H9 (cell line): Measurements from ENCODE around the gene LTB4R. TPM values are rescaled to one million over a fixed set of nuclear protein-coding genes. Genes with fewer than 3 reads are reported as not detected.

Source experiments
- DNase-seq: peaks from one replicate; pipeline ENCODE4 v3.0.0-alpha.2; 2017
- H2AFZ ChIP-seq: one replicate; pipeline ENCODE4 v1.6.1; 2013; ENCODE audit warnings: mild to moderate bottlenecking, low read length, control low read depth, moderate library complexity
- H2AK5ac ChIP-seq: 2 replicates; pipeline ENCODE4 v1.6.1; 2013; ENCODE audit warnings: low read length, control low read depth, mixed read lengths; ENCODE audit not compliant: insufficient read length
- H2BK120ac ChIP-seq: one replicate; pipeline ENCODE4 v1.6.1; 2013; ENCODE audit warnings: low read depth, mild to moderate bottlenecking, low read length, control low read depth, inconsistent platforms; ENCODE audit not compliant: poor library complexity, severe bottlenecking
- H2BK12ac ChIP-seq: 2 replicates; pipeline ENCODE4 v1.6.1; 2013; ENCODE audit warnings: low read length, control low read depth, mixed read lengths, low read depth; ENCODE audit not compliant: insufficient read length
- H2BK15ac ChIP-seq: 2 replicates; pipeline ENCODE4 v1.6.1; 2013; ENCODE audit warnings: low read depth, low read length, control low read depth
- H2BK20ac ChIP-seq: one replicate; pipeline ENCODE4 v1.6.1; 2013; ENCODE audit warnings: low read depth, mild to moderate bottlenecking, low read length, control low read depth, inconsistent platforms; ENCODE audit not compliant: poor library complexity, severe bottlenecking
- H2BK5ac ChIP-seq: 2 replicates; pipeline ENCODE4 v1.6.1; 2013; ENCODE audit warnings: low read length, control low read depth, mixed read lengths; ENCODE audit not compliant: insufficient read length
- H3K14ac ChIP-seq: 2 replicates; pipeline ENCODE4 v1.6.1; 2013; ENCODE audit warnings: low read length, control low read depth; ENCODE audit not compliant: insufficient read depth
- H3K18ac ChIP-seq: 2 replicates; pipeline ENCODE4 v1.6.1; 2013; ENCODE audit warnings: low read depth, mild to moderate bottlenecking, mixed read lengths, low read length, control low read depth; ENCODE audit not compliant: insufficient read length
- H3K23ac ChIP-seq: 2 replicates; pipeline ENCODE4 v1.6.1; 2013; ENCODE audit warnings: low read length, control low read depth, mixed read lengths, low read depth; ENCODE audit not compliant: insufficient read length
- H3K23me2 ChIP-seq: 2 replicates; pipeline ENCODE4 v1.6.1; 2013; ENCODE audit warnings: low read depth, mild to moderate bottlenecking, mixed read lengths, low read length, control low read depth; ENCODE audit not compliant: insufficient read length, poor library complexity, severe bottlenecking
- H3K27ac ChIP-seq: 2 replicates; pipeline ENCODE4 v1.5.1; 2013; ENCODE audit warnings: low read length, control low read depth, mixed read lengths, low read depth; ENCODE audit not compliant: insufficient read length
- H3K27me3 ChIP-seq: 2 replicates; pipeline ENCODE4 v1.6.1; 2013; ENCODE audit warnings: low read length, control low read depth, inconsistent platforms; ENCODE audit not compliant: insufficient read depth
- H3K4ac ChIP-seq: 2 replicates; pipeline ENCODE4 v1.6.1; 2013; ENCODE audit warnings: low read depth, mild to moderate bottlenecking, control low read depth, inconsistent platforms, low read length, moderate library complexity
- H3K4me1 ChIP-seq: 2 replicates; pipeline ENCODE4 v1.6.1; 2013; ENCODE audit warnings: low read length, control low read depth, inconsistent platforms; ENCODE audit not compliant: insufficient read depth
- H3K4me2 ChIP-seq: 2 replicates; pipeline ENCODE4 v1.6.1; 2013; ENCODE audit warnings: low read length, control low read depth, mixed read lengths; ENCODE audit not compliant: insufficient read length, insufficient read depth
- H3K56ac ChIP-seq: 2 replicates; pipeline ENCODE4 v1.6.1; 2013; ENCODE audit warnings: low read depth, mild to moderate bottlenecking, mixed read lengths, low read length, control low read depth; ENCODE audit not compliant: insufficient read length
- H3K79me1 ChIP-seq: 2 replicates; pipeline ENCODE4 v1.6.1; 2013; ENCODE audit warnings: low read depth, mild to moderate bottlenecking, moderate library complexity, low read length, control low read depth, inconsistent platforms; ENCODE audit not compliant: insufficient read depth, poor library complexity, severe bottlenecking
- H3K79me2 ChIP-seq: 2 replicates; pipeline ENCODE4 v1.6.1; 2013; ENCODE audit warnings: low read length, control low read depth, inconsistent platforms; ENCODE audit not compliant: insufficient read depth
- H3K9ac ChIP-seq: 2 replicates; pipeline ENCODE4 v1.6.1; 2013; ENCODE audit warnings: low read length, control low read depth, mixed read lengths; ENCODE audit not compliant: insufficient read length; ENCODE audit errors: extremely low read depth
- H3K9me3 ChIP-seq: one replicate; pipeline ENCODE4 v1.6.1; 2013; ENCODE audit warnings: low read depth, low read length, inconsistent platforms; ENCODE audit not compliant: control insufficient read depth
- H3T11ph ChIP-seq: one replicate; pipeline ENCODE4 v1.6.1; 2013; ENCODE audit warnings: mild to moderate bottlenecking, low read length, control low read depth, inconsistent platforms
- H4K20me1 ChIP-seq: one replicate; pipeline ENCODE4 v1.6.1; 2013; ENCODE audit not compliant: control insufficient read depth, insufficient read length, insufficient read depth
- H4K5ac ChIP-seq: 2 replicates; pipeline ENCODE4 v1.6.1; 2013; ENCODE audit warnings: low read depth, mild to moderate bottlenecking, mixed read lengths, low read length, control low read depth; ENCODE audit not compliant: insufficient read length
- H4K8ac ChIP-seq: replicated peaks from 2 replicates; pipeline ENCODE4 v1.6.1; 2013; ENCODE audit warnings: low read length, control low read depth, mixed read lengths, low read depth; ENCODE audit not compliant: insufficient read length
- H4K91ac ChIP-seq: 2 replicates; pipeline ENCODE4 v1.6.1; 2013; ENCODE audit warnings: low read depth, mild to moderate bottlenecking, moderate library complexity, mixed read lengths, low read length, control low read depth; ENCODE audit not compliant: insufficient read length
- H3K27ac Mint-ChIP-seq, 3 experiments: 2 replicates in 2 of 3; 3 replicates in 1 of 3; pipeline ENCODE4 v1.8.0; 2020 to 2021; ENCODE audit warnings: mixed read lengths in 3 of 3, mild to moderate bottlenecking in 1 of 3, moderate library complexity in 1 of 3
- H3K27me3 Mint-ChIP-seq: 2 replicates; pipeline ENCODE4 v1.8.0; 2021; ENCODE audit warnings: low read depth, mild to moderate bottlenecking, moderate library complexity, mixed read lengths
- H3K36me3 Mint-ChIP-seq, 3 experiments: 2 replicates in 2 of 3; 3 replicates in 1 of 3; pipeline ENCODE4 v1.8.0; 2020 to 2021; ENCODE audit warnings: low read depth in 3 of 3, mixed read lengths in 3 of 3; ENCODE audit not compliant: insufficient read depth in 1 of 3
- H3K4me1 Mint-ChIP-seq, 2 experiments: 2 replicates each; pipeline ENCODE4 v1.8.0; 2020; ENCODE audit warnings: mixed read lengths in 2 of 2
- H3K4me3 Mint-ChIP-seq, 2 experiments: 2 replicates in 1 of 2; 3 replicates in 1 of 2; pipeline ENCODE4 v1.8.0; 2020 to 2021; ENCODE audit warnings: mild to moderate bottlenecking in 2 of 2, mixed read lengths in 2 of 2, moderate library complexity in 1 of 2
- H3K9me3 Mint-ChIP-seq, 2 experiments: 2 replicates in 1 of 2; 3 replicates in 1 of 2; pipeline ENCODE4 v1.8.0; 2020; ENCODE audit warnings: mild to moderate bottlenecking in 2 of 2, mixed read lengths in 2 of 2, moderate library complexity in 1 of 2
- CTCF ChIP-seq: fragments of 200-600 bp; sonication (generic); conservative IDR thresholded peaks from 3 replicates; pipeline ENCODE4 v1.8.0; 2021; ENCODE audit warnings: antibody characterized with exemption, mild to moderate bottlenecking
- WGBS: extraction: QIAGEN DNeasy Blood & Tissue Kit; methylation state at CpG from one replicate; pipeline ENCODE4 v1.1.7; 2013; ENCODE audit warnings: missing lambda C conversion rate, low lambda C conversion rate, mixed read lengths; ENCODE audit not compliant: insufficient read length; ENCODE audit errors: extremely low coverage; 5-methylcytosine and 5-hydroxymethylcytosine counted together
- total RNA-seq: library from RNA; stranded (reverse); gene quantifications from 2 replicates; pipeline ENCODE4 v1.2.1, GENCODE V29; 2021

Gene LTB4R
- total RNA-seq, 1 experiment from 2014 or later, result 8.9 TPM

GRCh38 chr14:24339284-24340151 is 28.2 kb downstream of the LTB4R start, which contains the start of gene RIPK3:
TSS of gene RIPK3 (minus strand) at chr14:24339991. CDS start at chr14:24339826, 165 bp downstream.
- peaks cover 15% of the 10 kb centered on the region for H3K23me2 ChIP-seq
- H3K18ac ChIP-seq, result no peak within 1 kb of the TSS
- TF ChIP-seq CTCF, result no peak
- H3K27me3 ChIP-seq, result peaks cover 53% of the 10 kb centered on the region; the same call in 1 of the 2 replicates
- H3K56ac ChIP-seq, result no peak within 1 kb of the TSS
- no peak within 1 kb of the TSS for H3K4ac ChIP-seq
- H2BK5ac ChIP-seq, result no peak within 1 kb of the TSS
- no peak within 1 kb of the TSS for H2BK12ac ChIP-seq
- no peaks in the 10 kb centered on the region for H3K79me2 ChIP-seq
- no peaks in the 10 kb centered on the region for H3K9me3 ChIP-seq
- H4K8ac ChIP-seq, result no peak within 1 kb of the TSS
- Mint-ChIP-seq H3K27ac (no peak within 1 kb of the TSS; a peak in 1 of 7 replicates), H3K9me3 (no peaks in the 10 kb centered on the region), H3K4me3 (peak within 1 kb of the TSS; percentile 71 to 87), H3K36me3 (no peaks in the 10 kb centered on the region), H3K4me1 (peaks cover 18 to 22% of the 10 kb centered on the region in 2 experiments), H3K27me3 (peaks cover 96% of the 10 kb centered on the region)
- no peak within 1 kb of the TSS for H4K91ac ChIP-seq
- no peak within 1 kb of the TSS for H3K23ac ChIP-seq
- H2BK20ac ChIP-seq, result no peak within 1 kb of the TSS
- no peak within 1 kb of the TSS for H2AK5ac ChIP-seq
- peak; percentile 58 for DNase-seq
- no peaks in the 10 kb centered on the region for H3K79me1 ChIP-seq
- H3K4me1 ChIP-seq, result no peaks in the 10 kb centered on the region; the same call in 1 of the 2 replicates
- H3K14ac ChIP-seq, result no peak within 1 kb of the TSS
- no peaks in the 10 kb centered on the region for H4K20me1 ChIP-seq
- H2BK15ac ChIP-seq, result no peak within 1 kb of the TSS
- H3K27ac ChIP-seq, result no peak within 1 kb of the TSS
- no peak within 1 kb of the TSS for H4K5ac ChIP-seq
- no peak within 1 kb of the TSS for H3K9ac ChIP-seq
- H2AFZ ChIP-seq, result no peak within 1 kb of the TSS
- WGBS, result no CpG with 5 or more reads among the region's 51 CpGs
- no peak within 1 kb of the TSS for H2BK120ac ChIP-seq
- H3T11ph ChIP-seq, result no peak within 1 kb of the TSS
- peak within 1 kb of the TSS; percentile 74 for H3K4me2 ChIP-seq
